GM19328 (cell line): ENCODE data around the gene ZNF521.

Source experiments
- ATAC-seq: cut with Tn5 transposase; IDR thresholded peaks from one replicate; pipeline ENCODE4 v1.9.1; 2021; ENCODE audit warnings: mild to moderate bottlenecking, moderate library complexity; ENCODE audit not compliant: unreplicated experiment

ZNF521 gene

DNA sequence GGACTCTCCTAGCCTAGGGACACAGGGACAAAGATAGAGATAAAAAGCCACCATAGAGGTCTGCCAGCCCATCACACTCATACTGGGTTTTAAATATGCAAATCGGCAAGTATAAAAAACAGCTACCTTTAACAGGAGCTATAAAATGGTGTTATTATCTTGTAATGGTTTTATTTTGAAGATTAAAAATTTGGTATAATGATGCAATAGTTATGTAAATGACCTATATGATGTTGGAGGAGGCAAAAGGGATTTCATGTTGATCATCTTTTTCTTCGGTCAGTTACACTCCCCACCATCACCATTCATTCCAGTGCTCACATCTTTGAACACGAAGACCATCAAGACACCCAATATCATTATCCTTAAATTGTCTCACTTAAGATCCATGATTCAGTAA lies 11.2 kb downstream of the ZNF521 start:
- no peak for ATAC-seq

DNA sequence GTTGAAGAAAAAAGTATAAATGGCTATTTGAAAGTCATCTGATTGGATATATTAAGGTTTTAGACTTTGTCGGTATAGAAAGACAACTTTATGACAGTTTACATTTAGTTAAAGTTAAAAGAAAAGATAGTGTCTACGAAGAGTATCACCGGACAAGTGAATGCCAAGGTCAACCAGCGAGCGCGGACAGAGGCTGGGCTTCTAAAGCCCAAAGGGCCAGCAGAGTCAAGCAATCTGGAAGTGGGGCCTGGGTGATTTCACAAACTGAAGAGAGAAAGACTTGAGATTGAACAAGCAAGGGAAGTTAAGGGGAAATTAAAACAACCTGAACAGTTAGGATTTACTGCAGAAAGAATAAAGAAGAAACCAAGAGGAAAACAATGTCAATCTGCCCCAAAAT lies 16.3 kb downstream of the ZNF521 start:
- no peak for ATAC-seq

DNA sequence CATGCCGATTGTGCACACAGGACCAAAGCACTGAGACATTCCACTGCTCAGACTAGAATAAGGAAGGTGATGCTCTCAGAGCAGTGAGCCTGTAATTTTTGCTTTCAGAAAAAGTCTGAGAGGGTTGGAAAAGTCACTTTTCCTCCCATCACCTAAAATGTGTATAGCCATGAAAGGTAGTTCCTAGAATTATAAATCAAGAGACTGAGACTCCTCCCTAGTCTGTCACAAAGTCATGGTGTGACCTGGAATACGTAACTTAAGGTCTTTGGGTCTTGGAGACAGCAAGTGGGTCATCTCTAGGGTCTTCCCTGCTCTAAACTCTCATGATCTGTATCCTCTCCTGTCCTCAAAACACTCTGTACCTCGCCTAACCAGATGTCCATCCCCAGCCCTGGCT lies 16.9 kb downstream of the ZNF521 start:
- ATAC-seq = no peak

DNA sequence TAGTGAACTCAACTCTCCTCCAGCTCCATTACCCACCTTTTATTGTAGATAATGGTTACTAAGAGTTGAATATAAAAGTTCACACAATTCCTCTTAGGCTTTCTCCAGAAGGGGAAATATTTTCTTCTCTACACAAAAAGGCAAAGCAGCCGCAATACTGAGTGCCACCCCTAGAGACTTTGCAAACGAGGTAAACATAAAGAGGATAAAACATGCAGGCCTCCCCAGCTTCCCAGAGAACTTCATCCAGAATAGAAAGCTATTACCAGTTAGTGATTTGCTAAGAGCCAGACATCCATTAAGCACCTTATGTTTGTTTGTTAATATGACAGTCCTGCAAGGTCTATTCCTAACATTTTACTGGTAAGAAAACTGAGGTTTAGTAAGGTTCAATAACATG lies 17.4 kb downstream of the ZNF521 start:
- no peak for ATAC-seq

DNA sequence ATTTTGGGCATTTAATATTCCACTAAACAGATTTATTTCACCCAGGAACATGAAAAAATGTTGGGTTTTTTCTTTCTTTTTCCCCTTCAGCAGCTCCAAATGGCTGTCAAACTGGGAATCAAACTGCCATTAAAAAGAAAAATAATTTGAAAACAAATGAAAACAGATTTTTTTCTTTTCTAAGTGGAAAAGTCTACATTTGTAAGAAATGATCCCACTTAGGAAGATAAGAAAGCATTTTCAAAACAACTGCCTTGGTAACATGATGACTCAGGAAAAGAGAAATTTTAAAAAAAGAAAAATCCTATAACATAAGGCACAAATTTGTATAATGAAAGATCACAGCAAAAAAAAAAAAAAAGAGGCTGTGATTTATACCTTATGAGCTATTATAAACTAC lies 20.0 kb downstream of the ZNF521 start:
- ATAC-seq = no peak

DNA sequence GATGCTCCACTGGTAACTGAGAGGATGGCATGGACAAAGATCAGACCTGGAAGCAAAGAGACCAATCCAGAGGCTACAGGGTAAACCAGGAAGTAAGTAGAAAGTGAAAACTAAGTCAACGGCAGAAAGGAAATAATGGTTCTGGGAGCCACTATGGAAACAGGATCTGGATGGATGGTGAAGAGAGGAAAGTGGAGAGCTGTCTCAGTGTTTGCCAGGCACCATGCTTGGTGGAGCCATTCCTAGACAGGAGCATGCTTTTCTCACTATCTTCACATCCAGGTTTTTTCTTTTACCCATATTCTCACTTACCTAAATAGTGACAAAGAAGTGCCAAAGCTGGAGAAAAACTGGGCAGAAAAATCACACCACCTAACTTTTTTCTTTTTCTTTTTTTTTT lies 22.2 kb downstream of the ZNF521 start:
- ATAC-seq = no peak

DNA sequence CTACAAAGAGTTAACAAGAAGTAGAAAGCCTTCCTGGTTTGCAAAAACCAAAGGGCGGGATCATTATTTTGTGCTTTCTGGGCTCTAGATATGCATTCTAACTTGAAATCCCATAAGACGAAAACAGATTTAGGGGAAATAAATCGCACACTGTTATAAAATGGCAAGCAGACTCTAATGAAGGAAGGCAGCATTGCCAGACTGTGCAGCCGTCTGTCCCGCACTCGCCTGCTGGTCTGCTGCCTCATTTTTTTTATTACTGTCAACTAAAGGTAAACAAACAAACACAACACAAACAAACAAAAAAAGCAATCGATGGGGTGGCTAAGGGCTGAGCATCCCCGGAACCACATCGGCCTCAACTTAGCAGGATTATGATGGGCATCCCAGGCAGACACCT lies 24.4 kb downstream of the ZNF521 start:
- no peak for ATAC-seq

DNA sequence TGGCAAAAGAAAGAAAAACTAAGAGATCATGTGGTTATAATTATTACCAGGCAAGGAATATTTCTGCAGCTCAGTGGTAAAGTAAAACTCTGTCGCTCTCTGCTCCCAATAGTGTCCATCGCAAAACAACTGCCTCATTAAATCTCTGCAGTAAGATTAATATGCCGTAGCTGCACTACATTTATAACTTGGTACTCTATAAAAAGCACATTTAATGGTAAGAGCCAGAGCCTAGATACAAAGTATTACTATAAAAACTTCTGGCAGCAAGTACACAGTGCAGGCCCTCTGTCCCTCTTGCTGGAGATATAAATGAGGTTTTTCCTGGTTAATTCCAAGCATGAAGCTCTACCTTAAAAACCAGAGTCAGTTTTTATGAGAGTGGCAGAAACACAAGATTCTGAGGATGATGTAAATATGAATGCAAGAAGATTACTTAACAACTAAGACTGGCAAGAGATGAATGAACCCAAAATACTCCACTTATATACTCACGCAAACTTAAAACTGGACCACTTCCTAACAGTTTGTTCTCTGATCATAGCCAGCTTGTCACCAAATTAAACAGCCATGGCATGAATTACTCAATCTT lies 25.5 kb downstream of the ZNF521 start:
- ATAC-seq = no peak

DNA sequence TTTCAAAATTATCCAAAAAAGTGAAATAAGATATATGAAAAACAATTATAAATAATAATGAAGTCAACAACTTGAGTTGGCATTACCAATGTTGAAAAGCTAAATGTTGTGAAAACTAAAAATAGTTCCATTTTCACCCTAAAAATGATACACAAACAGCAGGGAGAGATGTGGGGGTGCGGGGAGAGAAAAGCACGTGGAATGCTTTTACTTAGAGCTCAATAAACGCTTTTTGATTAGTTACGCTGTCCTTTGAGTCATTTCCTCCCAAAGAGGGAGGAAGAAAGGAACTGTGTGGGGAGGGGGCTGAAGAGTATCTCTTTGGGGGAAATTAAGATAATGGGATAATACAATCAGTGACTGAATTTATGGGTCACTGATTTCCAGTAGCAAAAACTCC lies 29.2 kb downstream of the ZNF521 start:
- ATAC-seq = no peak

DNA sequence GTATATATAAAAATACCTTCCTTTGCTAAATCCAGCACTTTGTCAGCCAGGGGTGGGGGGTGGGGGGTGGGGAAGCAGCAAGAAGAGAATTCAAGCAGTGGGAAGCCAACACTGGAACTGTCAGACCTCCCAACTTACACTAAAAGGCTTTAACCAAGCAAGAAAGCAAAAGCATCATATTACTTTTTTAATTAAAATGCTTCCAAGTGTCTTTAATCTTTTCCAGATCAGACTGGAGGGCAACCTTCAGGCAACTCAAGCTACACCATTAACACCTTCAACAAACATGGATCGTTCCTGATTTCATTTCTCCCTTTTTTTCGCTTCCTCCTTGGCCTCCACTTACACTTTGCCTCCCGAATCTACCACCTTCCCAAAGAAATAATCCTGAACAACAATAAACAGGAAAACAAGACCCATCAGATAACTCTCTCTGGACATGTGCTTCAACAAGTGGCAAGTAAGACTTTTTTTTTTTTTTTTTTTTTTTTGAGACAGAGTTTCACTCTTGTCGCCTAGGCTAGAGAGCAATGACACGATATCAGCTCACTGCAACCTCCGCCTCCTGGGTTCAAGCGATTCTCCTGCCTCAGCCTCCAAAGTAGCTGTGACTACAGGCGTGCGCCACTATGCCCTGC lies 35.5 kb downstream of the ZNF521 start:
- ATAC-seq = no peak

DNA sequence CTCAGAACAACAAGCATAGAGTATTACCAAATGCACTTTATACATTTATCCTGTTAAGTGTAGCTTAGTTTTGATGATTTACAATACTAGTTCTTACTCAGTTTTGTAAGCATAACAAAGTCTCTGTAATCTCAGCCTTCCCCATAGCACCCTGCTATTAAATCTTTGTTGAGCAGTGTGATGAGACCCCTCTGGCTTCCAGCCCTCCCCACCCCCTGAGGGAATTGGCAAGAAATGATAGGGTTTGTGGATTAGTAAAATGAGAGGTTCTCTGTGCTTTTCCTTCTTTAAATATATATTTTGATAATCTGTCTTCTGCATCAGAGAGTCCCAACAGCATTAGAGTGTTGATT lies 37.2 kb downstream of the ZNF521 start:
- ATAC-seq = no peak

DNA sequence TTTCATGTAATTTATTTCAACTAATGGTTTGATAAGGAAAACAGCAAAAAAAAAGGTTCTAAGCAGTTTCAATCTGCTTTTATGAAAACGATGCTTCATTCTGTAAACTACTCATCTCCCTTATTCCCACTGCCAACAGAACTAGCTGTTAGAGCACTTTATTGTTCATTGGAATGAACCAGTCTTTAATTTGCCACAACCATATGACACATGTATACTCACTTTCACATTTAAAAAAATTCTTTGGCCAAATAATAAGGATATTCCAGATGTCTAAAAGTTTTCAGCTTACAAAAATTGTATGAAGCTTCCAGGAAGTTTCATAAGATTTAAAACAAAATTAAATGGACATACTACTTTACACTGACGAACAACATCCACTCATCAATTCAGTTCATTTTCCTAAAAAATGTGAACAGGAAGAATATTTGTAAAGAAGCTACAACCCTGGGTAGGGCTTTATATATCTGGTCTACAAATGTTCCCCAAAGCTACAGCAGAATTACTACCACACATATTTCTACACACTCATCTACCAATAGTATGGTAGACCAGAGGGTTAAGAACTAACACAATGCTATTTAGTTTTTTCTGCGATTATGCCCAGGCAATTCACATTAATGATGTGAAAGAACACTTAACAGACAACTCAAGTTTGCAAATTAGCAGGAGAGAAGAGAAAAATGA lies 37.7 kb downstream of the ZNF521 start:
- ATAC-seq = no peak

DNA sequence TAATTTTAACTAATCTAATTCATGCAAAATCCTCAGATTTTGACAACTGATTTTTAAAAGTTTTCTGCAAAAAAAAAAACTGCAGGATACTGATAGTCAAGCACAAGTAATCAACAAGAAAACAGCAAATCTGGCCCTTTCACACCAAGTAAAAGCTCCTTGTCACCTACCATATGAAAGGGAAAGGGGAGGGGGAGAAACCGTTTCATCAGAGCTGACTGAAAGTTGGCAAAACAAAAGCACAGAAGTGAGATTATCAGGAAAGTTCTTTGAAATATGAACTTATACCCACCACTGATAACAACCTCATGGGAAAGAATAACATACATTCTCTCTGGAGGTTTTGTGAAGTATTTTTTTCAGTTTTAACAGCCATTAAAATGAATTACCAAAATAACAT lies 38.7 kb downstream of the ZNF521 start:
- ATAC-seq = no peak

DNA sequence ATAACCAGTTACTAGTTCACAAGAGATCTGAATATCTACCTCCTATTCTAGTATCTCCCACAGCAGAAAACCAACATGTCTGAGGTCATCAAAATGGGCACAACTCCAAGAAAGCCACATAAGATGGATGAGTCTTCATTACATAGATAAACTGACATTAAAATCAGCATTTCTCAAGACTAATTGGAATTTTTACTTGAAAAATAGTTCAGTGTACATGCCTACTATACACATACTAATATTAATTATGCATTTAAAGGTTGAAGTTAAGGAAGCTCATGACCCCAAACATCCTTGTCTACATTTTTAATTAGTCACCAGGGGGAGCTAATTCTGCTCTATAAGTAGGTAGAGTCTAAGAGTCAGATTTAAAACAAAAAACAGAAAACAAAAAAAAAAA lies 41.9 kb downstream of the ZNF521 start:
- ATAC-seq = no peak

DNA sequence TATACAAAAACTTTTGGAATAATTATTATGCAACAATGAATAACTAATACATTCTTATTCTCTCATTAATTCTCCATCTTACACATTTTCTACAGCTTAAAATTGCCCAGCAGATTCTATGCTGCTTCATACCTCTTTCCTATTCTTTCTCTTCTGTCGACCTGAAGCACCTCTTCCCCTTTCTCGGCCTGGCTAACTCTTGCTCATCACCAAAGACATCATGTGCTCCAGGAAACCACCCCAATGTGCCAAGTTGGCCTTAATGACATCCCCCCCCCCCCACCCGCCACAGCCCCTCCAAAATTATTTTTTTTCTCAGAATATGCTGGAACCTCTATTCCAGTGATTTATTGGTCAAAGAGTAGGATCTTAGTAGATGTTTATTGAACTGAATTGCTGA lies 43.6 kb downstream of the ZNF521 start:
- ATAC-seq = no peak

DNA sequence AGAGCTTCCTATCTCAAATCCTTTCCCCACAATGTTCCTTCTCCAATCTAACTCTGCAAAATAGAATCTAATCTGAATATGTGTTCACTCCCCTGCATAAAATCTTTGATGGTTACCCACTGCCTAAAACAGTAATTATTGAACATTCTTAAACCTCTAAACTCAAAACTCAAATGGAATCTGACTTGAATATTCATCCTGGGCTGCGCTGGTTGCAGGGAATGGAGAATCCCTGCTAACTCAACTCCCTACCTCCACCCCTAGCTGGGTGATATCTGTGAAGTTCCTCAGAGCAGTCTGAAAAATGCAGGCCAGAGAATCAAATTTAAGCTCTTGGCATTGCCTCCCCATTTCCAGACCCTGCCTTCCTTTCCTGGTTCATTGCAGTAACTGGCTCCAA lies 44.8 kb downstream of the ZNF521 start:
- ATAC-seq = no peak

DNA sequence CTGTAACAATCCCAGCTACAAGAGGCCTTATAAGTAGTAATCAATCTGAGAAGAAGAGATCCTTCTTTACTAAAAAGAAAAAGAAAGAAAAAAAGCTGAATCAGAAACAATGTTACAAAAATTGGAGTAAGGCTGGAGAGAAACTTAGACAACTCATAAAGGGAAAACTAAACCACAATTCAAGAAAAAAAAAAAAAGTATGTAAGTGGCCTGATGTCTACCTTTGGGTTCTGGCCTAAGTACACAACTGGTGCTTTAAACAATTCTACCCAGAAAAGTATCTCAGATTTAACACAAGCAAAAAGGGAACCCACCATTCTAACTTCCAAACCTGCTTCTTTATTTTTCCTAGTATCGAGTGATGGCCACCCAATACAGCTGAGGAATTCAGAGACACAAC lies 45.3 kb downstream of the ZNF521 start:
- no peak for ATAC-seq

DNA sequence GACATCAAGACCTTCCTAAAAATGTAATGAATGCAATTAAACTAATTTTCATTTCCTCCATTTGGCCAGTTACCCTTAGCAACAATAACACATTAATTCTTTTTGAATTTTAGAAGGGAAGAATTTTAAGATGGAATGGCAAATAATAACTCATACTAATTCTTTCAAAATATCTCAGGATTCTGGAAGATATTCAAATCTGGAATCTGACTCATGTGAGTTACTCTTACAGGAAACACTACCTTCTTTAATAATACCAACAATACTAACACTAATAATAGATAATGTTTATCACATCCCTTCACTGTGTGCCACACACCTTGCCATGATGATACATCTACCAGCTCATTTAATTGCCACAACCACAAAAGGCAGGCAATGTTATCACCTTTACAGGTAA lies 46.4 kb downstream of the ZNF521 start:
- no peak for ATAC-seq

DNA sequence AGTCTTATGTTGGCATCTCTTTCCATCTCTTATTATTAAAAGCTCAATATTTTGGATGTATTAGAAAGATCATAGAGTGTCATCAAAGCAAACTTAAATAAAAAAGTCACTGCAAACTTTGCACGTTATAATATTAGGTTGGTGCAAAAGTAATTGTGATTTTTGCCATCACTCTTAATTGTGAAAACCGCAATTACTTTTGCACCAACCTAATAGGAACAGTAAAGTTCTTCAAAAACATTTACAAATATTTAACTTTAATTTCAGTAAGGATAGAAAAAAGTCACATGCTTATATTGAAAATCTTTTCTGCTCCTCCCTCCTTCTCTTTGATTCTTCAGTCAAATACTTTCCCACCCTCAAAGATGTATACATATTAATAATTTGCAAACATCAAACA lies 51.5 kb downstream of the ZNF521 start:
- no peak for ATAC-seq

DNA sequence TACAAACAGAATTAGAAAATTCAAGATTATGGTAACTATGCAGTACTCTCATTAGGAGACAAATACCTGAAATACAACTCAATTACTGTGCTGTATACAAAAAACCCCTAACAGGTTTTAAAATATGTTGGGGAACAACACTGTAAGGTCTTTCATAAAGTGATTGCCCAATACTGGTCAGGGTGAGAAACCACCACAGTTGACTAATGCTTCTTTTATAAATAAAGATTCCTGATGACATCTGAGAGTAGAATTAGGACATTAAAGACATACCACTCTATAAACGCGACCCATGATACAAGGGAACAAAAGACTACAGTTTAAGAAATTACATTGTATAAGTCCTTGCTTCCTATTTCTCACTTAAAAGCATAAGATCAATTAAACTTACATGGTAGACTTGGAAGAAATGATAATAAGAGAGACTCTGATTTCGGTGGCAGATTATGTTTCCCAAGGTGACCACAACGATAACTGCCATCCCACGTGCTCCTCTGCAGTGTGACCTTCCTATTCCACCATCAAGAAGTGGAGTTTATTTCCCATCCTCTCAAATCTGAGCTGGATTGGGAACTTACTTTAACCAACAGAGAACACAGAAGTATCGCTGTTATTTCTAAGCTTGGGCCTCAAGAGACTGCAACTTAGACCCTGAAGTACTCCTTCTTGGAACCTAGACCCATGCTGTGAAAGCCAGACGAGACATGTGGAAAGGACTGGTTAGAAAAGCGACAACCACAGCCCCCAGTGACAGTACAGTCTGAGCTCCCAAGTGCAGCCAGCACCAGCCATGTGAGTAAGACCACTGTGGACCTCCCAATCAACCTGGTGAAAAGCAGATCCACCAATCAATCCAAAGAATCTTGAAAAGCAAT lies 52.3 kb downstream of the ZNF521 start:
- no peak for ATAC-seq

DNA sequence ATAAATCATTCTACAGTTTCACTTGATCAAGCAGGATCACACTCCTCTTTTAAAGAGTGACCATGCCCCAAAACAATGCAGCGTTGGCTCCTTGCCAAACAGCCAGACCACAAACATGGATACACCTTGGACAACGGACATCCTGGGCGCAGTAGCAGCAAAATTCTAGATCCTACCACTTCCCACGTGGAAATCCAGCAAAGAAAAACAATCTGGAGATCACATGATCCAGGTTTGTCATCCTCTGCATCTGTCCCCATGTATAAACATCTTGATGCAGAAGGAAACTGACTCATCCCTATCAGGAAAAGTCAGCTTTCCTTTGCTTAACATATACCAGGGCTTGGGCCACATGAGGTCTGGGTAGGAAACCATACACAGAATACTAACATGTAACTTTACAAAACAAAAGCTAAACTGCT lies 53.1 kb downstream of the ZNF521 start:
- no peak for ATAC-seq

DNA sequence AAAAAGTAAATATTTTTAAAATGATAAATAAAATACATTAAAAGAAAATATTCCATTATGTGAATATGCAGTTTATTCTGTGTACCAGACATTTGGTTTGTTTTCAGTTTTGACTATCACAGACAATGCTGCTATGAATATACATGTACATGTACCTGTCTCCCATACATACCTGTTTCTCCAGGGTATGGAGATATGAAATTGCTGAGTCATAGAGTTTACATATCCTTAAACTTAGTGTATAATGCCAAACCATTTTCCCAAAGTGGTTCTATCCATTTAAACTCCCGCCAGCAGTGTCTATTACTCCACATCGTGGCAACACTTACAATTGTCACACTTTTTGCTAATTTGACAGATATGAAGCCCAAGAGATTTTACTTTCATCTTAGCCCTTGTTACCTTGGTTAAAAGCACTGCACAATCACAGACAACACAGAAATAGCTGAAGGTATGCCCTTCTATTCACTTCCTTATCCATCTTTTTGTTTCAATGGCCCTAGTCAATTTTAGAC lies 56.3 kb downstream of the ZNF521 start:
- no peak for ATAC-seq
